Glutamatergic neuron (in vitro differentiated cells): ENCODE results near the gene FMN1. TPM values are rescaled to one million over a fixed set of nuclear protein-coding genes. Genes with fewer than 3 reads are reported as not detected.

ENCODE experiments used
- DNase-seq: peaks from one replicate; pipeline ENCODE4 v3.0.0; 2022
- H3K27ac Mint-ChIP-seq: one replicate; pipeline ENCODE4 v1.8.0; 2020; ENCODE audit warnings: mild to moderate bottlenecking, mixed read lengths, inconsistent platforms; ENCODE audit not compliant: unreplicated experiment
- H3K27me3 Mint-ChIP-seq: one replicate; pipeline ENCODE4 v1.8.0; 2020; ENCODE audit warnings: mild to moderate bottlenecking, moderate library complexity, mixed read lengths, inconsistent platforms; ENCODE audit not compliant: unreplicated experiment
- H3K36me3 Mint-ChIP-seq: one replicate; pipeline ENCODE4 v1.8.0; 2020; ENCODE audit warnings: mild to moderate bottlenecking, mixed read lengths, inconsistent platforms; ENCODE audit not compliant: unreplicated experiment
- H3K4me1 Mint-ChIP-seq: one replicate; pipeline ENCODE4 v1.8.0; 2020; ENCODE audit warnings: mild to moderate bottlenecking, low read depth, mixed read lengths, inconsistent platforms; ENCODE audit not compliant: unreplicated experiment
- H3K4me3 Mint-ChIP-seq: one replicate; pipeline ENCODE4 v1.8.0; 2020; ENCODE audit warnings: mild to moderate bottlenecking, mixed read lengths, inconsistent platforms; ENCODE audit not compliant: unreplicated experiment
- H3K9me3 Mint-ChIP-seq: one replicate; pipeline ENCODE4 v1.8.0; 2020; ENCODE audit warnings: mild to moderate bottlenecking, moderate library complexity, mixed read lengths, inconsistent platforms; ENCODE audit not compliant: unreplicated experiment
- total RNA-seq: library from RNA; stranded (reverse); fragmentation: NEBNext Ultra II Directional; extraction: Animal tissue kit (Norgen Biotek cat#: 25700); gene quantifications from one replicate; pipeline ENCODE4 v1.2.1, GENCODE V29; 2021; ENCODE audit not compliant: unreplicated experiment
- TF ChIP-seq, protein P1 (sequence below): fragments of 200-600 bp; sonication (generic); IDR thresholded peaks from one replicate; pipeline ENCODE4 v1.5.0; 2021; ENCODE audit not compliant: partially characterized antibody, unreplicated experiment

FMN1 gene
- total RNA-seq, 1 donor from 2014 or later = 1.1 TPM

DNA sequence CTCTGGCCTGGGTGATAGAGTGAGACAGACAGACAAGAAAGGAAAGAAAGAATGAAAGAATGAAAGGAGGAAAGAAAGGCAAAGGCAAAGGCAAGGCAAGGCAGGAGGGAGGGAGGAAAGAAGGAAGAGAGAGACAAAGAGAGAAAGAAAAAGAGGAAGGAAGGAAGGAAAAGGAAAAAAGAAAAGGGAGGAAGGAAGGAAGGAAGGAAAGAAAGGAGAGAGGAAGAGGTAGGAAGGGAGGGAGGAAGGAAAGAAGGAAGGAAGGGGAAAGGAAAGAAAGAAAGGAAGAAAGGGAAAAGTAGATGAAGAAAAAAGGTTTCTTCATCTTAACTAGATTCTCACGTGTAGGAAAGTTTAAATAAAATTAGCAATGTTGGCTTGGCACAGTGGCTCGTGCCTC is 334.5 kb downstream of the FMN1 start:
- Mint-ChIP-seq H3K9me3 (no peaks in the 10 kb centered on the region), H3K4me3 (no peak overlapping the region), H3K4me1 (peaks cover 9% of the 10 kb centered on the region), H3K36me3 (no peaks in the 10 kb centered on the region), H3K27me3 (peaks cover 3% of the 10 kb centered on the region), H3K27ac (no peak overlapping the region)
- TF ChIP-seq, protein P1, sequence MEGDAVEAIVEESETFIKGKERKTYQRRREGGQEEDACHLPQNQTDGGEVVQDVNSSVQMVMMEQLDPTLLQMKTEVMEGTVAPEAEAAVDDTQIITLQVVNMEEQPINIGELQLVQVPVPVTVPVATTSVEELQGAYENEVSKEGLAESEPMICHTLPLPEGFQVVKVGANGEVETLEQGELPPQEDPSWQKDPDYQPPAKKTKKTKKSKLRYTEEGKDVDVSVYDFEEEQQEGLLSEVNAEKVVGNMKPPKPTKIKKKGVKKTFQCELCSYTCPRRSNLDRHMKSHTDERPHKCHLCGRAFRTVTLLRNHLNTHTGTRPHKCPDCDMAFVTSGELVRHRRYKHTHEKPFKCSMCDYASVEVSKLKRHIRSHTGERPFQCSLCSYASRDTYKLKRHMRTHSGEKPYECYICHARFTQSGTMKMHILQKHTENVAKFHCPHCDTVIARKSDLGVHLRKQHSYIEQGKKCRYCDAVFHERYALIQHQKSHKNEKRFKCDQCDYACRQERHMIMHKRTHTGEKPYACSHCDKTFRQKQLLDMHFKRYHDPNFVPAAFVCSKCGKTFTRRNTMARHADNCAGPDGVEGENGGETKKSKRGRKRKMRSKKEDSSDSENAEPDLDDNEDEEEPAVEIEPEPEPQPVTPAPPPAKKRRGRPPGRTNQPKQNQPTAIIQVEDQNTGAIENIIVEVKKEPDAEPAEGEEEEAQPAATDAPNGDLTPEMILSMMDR = no peak
- DNase-seq = no peak

DNA sequence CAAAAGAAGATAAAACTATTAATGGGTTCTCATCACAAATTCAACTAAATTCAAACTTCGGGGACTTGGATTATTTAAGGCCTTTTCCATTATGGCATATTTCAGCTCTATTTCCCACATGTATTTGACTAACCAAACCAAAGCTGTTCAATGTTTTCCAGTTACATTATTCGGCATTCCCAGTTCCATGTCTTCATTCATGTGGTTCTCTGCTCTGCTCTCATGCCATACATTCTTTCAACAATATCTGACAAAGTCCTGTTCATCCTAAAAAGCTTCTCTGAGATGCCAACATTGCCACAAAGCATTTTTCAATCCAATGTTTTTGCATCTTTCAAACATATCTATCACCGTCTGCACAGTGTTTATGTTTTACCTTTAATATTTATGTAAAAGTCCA is 335.3 kb downstream of the FMN1 start:
- TF ChIP-seq, protein P1 = no peak

DNA sequence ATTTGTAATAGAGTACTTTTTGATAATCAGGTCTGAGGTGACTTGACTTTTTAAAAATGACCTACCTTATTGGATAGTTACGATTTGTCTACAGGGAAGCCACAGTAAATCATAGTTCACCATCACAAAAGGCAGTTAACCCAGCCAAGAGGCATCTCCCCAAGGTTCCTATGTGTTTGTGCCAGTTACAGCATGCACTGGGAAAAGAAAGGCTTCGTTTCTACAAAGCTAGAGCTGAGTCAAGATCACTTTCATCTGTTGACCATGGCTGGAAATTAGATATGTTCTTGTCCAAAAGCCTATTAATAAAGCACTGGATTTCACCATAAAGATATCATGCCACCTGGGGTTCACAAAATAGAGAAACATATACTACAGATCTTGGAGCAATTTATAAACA is 336.8 kb downstream of the FMN1 start:
- Mint-ChIP-seq H3K9me3 (no peaks in the 10 kb centered on the region), H3K36me3 (no peaks in the 10 kb centered on the region), H3K4me3 (no peak overlapping the region), H3K27ac (no peak overlapping the region), H3K4me1 (peaks cover 7% of the 10 kb centered on the region), H3K27me3 (peaks cover under 1% of the 10 kb centered on the region)
- DNase-seq = no peak
- TF ChIP-seq, protein P1 = no peak

More for the DNA sequence above, 335.3 kb downstream of the FMN1 start:
- Mint-ChIP-seq H3K27me3 (peaks cover 3% of the 10 kb centered on the region), H3K4me1 (peaks cover 9% of the 10 kb centered on the region), H3K4me3 (no peak overlapping the region), H3K9me3 (no peaks in the 10 kb centered on the region), H3K27ac (no peak overlapping the region), H3K36me3 (no peaks in the 10 kb centered on the region)
- DNase-seq = no peak

DNA sequence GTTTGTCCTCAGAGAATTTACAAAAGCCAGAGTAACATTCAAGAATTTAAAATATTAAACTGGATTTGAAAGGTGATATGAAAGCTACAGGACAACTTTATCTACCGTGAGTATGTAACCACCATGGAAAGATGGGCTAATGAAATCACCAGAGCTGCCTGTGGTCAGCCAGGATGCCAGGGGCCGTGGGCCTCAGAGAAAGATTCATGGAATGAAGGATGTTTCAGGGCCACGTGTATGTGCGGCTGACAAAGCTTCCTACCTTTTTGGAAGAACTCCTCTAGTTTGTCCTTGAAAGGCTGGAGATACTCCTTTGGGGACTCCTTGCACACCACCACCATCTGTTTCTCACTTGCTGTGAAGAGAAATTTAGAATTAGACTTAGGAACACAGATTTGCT is 337.8 kb downstream of the FMN1 start:
- H3K9me3 Mint-ChIP-seq = no peaks in the 10 kb centered on the region
- no peaks in the 10 kb centered on the region for H3K36me3 Mint-ChIP-seq
- TF ChIP-seq, protein P1 = no peak
- H3K4me1 Mint-ChIP-seq = peaks cover 2% of the 10 kb centered on the region
- DNase-seq = no peak
- H3K4me3 Mint-ChIP-seq = no peak overlapping the region
- no peaks in the 10 kb centered on the region for H3K27me3 Mint-ChIP-seq
- no peak overlapping the region for H3K27ac Mint-ChIP-seq

DNA sequence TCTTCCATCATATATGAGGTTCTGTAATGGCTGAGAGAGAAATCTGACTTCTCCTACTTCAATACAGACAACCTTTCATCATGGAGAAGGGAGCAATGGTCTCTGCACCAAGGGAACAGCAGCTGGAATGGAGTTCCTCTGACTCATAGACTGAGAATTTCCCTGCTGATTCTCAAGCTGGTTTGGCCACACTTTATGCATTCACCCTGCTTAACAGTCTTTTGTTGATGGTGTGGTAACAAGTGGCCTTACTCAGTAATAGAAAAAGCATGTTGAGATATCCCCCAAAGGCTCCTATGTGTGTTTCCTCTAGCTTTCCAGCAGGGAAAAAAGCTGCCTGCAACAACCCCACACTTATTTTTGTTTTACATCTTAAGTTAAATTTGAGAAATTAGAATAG is 338.6 kb downstream of the FMN1 start:
- DNase-seq = no peak
- no peak overlapping the region for H3K27ac Mint-ChIP-seq

More for the DNA sequence above, 338.6 kb downstream of the FMN1 start:
- Mint-ChIP-seq H3K4me3 (no peak overlapping the region), H3K9me3 (no peaks in the 10 kb centered on the region), H3K27me3 (no peaks in the 10 kb centered on the region), H3K4me1 (no peaks in the 10 kb centered on the region), H3K36me3 (no peaks in the 10 kb centered on the region)
- TF ChIP-seq, protein P1 = no peak
